ENCODE measurements around the gene SLC24A1. TPM values are rescaled to one million over a fixed set of nuclear protein-coding genes. Genes with fewer than 3 reads are reported as not detected.

SLC24A1 gene
- total and polyA plus RNA-seq, 7 experiments from 2014 or later, result 1.9 to 5.6 (median 4.5) TPM

- no peak overlapping the region for H3K4me3 Mint-ChIP-seq
- Histone ChIP-seq H3K4me3 (ENCODE audit: low read length) (no peak overlapping the region), H3K9me3 (ENCODE audit: control insufficient read depth in 2 of 3, low read length in 3 of 3) (no peaks in the 10 kb centered on the region), H3K36me3 (ENCODE audit: control insufficient read depth in 2 of 3, insufficient read depth in 3 of 3, low read length in 3 of 3) (peaks cover 0 to 29% (median 6%) of the 10 kb centered on the region in 3 experiments), H3K4me1 (ENCODE audit: control insufficient read depth in 2 of 2, insufficient read depth in 2 of 2, low read length in 2 of 2) (no peaks in the 10 kb centered on the region), H3K27me3 (ENCODE audit: control insufficient read depth in 2 of 2, insufficient read depth in 2 of 2, low read length in 2 of 2) (no peaks in the 10 kb centered on the region), H3K27ac (ENCODE audit: low read depth, low read length) (no peak overlapping the region)
- H3K27me3 Mint-ChIP-seq, result no peaks in the 10 kb centered on the region
- peak overlapping the region in 4 of 9 donors; percentile 21 to 74 (median 50) for H3K27ac Mint-ChIP-seq
- H3K36me3 Mint-ChIP-seq, result peaks cover 0 to 34% (median 9%) of the 10 kb centered on the region in 5 donors
- ChIA-PET POLR2A (no interaction called here), CTCF (interaction anchor here (0.6 kb wide), 1 partner anchor 213 kb away, joined by 3 read pairs; no protein-coding TSS in a partner anchor)
- DNase-seq (no peak), ATAC-seq (no peak)
- H3K9me3 Mint-ChIP-seq, result peaks cover 0 to 2% (median 0%) of the 10 kb centered on the region in 11 donors
- peaks cover 0 to 6% (median 0%) of the 10 kb centered on the region in 7 donors for H3K4me1 Mint-ChIP-seq
- intact Hi-C loops (cut with micrococcal nuclease), result no loop called here
Measured at GRCh38 chr15:65653341-65653740, 31.6 kb downstream of the SLC24A1 start.

- Mint-ChIP-seq H3K4me3 (no peak overlapping the region), H3K9me3 (peaks cover 0 to 2% (median 0%) of the 10 kb centered on the region in 11 donors), H3K4me1 (peaks cover 0 to 6% (median 0%) of the 10 kb centered on the region in 7 donors), H3K27me3 (no peaks in the 10 kb centered on the region), H3K27ac (peak overlapping the region in 5 of 9 donors; percentile 2 to 34 (median 5)), H3K36me3 (peaks cover 3 to 38% (median 9%) of the 10 kb centered on the region in 5 donors)
- Histone ChIP-seq H3K27ac (ENCODE audit: low read depth, low read length) (no peak overlapping the region), H3K27me3 (ENCODE audit: control insufficient read depth in 2 of 2, insufficient read depth in 2 of 2, low read length in 2 of 2) (no peaks in the 10 kb centered on the region), H3K36me3 (ENCODE audit: control insufficient read depth in 2 of 3, insufficient read depth in 3 of 3, low read length in 3 of 3) (peaks cover 0 to 29% (median 6%) of the 10 kb centered on the region in 3 experiments), H3K4me3 (ENCODE audit: low read length) (no peak overlapping the region), H3K4me1 (ENCODE audit: control insufficient read depth in 2 of 2, insufficient read depth in 2 of 2, low read length in 2 of 2) (no peaks in the 10 kb centered on the region), H3K9me3 (ENCODE audit: control insufficient read depth in 2 of 3, low read length in 3 of 3) (no peaks in the 10 kb centered on the region)
- ChIA-PET POLR2A (no interaction called here), CTCF (interaction anchor here (0.6 kb wide), 1 partner anchor 212 kb away, joined by 3 read pairs; no protein-coding TSS in a partner anchor)
- DNase-seq (no peak), ATAC-seq (no peak)
- intact Hi-C loops (cut with micrococcal nuclease), result no loop called here
Measured at GRCh38 chr15:65653801-65654521, 32.2 kb downstream of the SLC24A1 start.

DNA sequence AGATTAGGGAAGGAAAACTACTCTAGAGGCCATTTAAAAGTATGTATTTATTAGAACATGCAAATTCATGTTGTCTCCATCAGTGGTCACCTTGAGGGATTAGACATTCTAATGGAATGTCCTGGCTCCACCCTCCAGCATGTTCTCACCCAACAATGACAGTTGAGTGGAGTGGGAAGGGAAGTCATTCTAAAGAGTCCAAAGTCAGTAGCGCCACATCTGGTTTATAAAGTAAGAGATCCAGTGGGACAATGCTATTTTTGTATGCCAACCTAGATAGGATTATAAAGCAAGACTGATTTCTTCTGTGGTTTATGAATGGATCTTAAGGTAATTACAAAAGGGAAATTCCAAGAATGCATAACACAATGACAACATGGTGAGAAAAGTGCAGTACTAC lies 33.3 kb downstream of the SLC24A1 start:
- DNase-seq (no peak), ATAC-seq (no peak)
- Histone ChIP-seq H3K27me3 (ENCODE audit: control insufficient read depth in 2 of 2, insufficient read depth in 2 of 2, low read length in 2 of 2) (no peaks in the 10 kb centered on the region), H3K27ac (ENCODE audit: low read depth, low read length) (no peak overlapping the region), H3K36me3 (ENCODE audit: control insufficient read depth in 2 of 3, insufficient read depth in 3 of 3, low read length in 3 of 3) (peaks cover 0 to 29% (median 11%) of the 10 kb centered on the region in 3 experiments), H3K9me3 (ENCODE audit: control insufficient read depth in 2 of 3, low read length in 3 of 3) (no peaks in the 10 kb centered on the region), H3K4me3 (ENCODE audit: low read length) (no peak overlapping the region), H3K4me1 (ENCODE audit: control insufficient read depth in 2 of 2, insufficient read depth in 2 of 2, low read length in 2 of 2) (no peaks in the 10 kb centered on the region)
- ChIA-PET CTCF (interaction anchor here (1.4 kb wide), 1 partner anchor 16 kb away, joined by 4 read pairs; no protein-coding TSS in a partner anchor), POLR2A (no interaction called here)
- Mint-ChIP-seq H3K4me3 (no peak overlapping the region), H3K36me3 (peaks cover 3 to 40% (median 9%) of the 10 kb centered on the region in 5 donors), H3K9me3 (peaks cover 0 to 2% (median 0%) of the 10 kb centered on the region in 11 donors), H3K27me3 (no peaks in the 10 kb centered on the region), H3K4me1 (peaks cover 0 to 6% (median 0%) of the 10 kb centered on the region in 7 donors), H3K27ac (peak overlapping the region in 3 of 9 donors; percentile 15 to 60 (median 60))
- intact Hi-C loops (cut with micrococcal nuclease), result no loop called here

GRCh38 chr15:65655457-65655856 lies 33.7 kb downstream of the SLC24A1 start:
- ChIA-PET CTCF (interaction anchor here (1.4 kb wide), 1 partner anchor 17 kb away, joined by 4 read pairs; no protein-coding TSS in a partner anchor), POLR2A (no interaction called here)
- Mint-ChIP-seq H3K9me3 (no peaks in the 10 kb centered on the region), H3K4me1 (peaks cover 0 to 2% (median 0%) of the 10 kb centered on the region in 7 donors), H3K36me3 (peaks cover 3 to 40% (median 9%) of the 10 kb centered on the region in 5 donors), H3K4me3 (no peak overlapping the region), H3K27me3 (no peaks in the 10 kb centered on the region), H3K27ac (peak overlapping the region in 1 of 9 donors; percentile 46)
- no peak overlapping the region for H3K4me3 ChIP-seq (ENCODE audit: low read length)
- no peaks in the 10 kb centered on the region for H3K9me3 ChIP-seq (ENCODE audit: control insufficient read depth in 2 of 3, low read length in 3 of 3)
- peaks cover 0 to 26% (median 13%) of the 10 kb centered on the region in 3 experiments for H3K36me3 ChIP-seq (ENCODE audit: control insufficient read depth in 2 of 3, insufficient read depth in 3 of 3, low read length in 3 of 3)
- no peak overlapping the region for H3K27ac ChIP-seq (ENCODE audit: low read depth, low read length)
- H3K4me1 ChIP-seq (ENCODE audit: control insufficient read depth in 2 of 2, insufficient read depth in 2 of 2, low read length in 2 of 2), result no peaks in the 10 kb centered on the region
- intact Hi-C loops (cut with micrococcal nuclease), result no loop called here
- DNase-seq, result no peak
- H3K27me3 ChIP-seq (ENCODE audit: control insufficient read depth in 2 of 2, insufficient read depth in 2 of 2, low read length in 2 of 2), result no peaks in the 10 kb centered on the region
- ATAC-seq, result no peak

- no peaks in the 10 kb centered on the region for H3K4me1 Mint-ChIP-seq
- intact Hi-C loops (cut with micrococcal nuclease), result no loop called here
- Histone ChIP-seq H3K27me3 (ENCODE audit: control insufficient read depth in 2 of 2, insufficient read depth in 2 of 2, low read length in 2 of 2) (no peaks in the 10 kb centered on the region), H3K36me3 (ENCODE audit: control insufficient read depth in 2 of 3, insufficient read depth in 3 of 3, low read length in 3 of 3) (peaks cover 0 to 38% (median 15%) of the 10 kb centered on the region in 3 experiments), H3K4me3 (ENCODE audit: low read length) (no peak overlapping the region), H3K27ac (ENCODE audit: low read depth, low read length) (no peak overlapping the region), H3K9me3 (ENCODE audit: control insufficient read depth in 2 of 3, low read length in 3 of 3) (no peaks in the 10 kb centered on the region), H3K4me1 (ENCODE audit: control insufficient read depth in 2 of 2, insufficient read depth in 2 of 2, low read length in 2 of 2) (no peaks in the 10 kb centered on the region)
- H3K4me3 Mint-ChIP-seq, result no peak overlapping the region
- no peaks in the 10 kb centered on the region for H3K27me3 Mint-ChIP-seq
- ChIA-PET CTCF (interaction anchor here (0.8 to 1.2 kb wide), 3 partner anchors 22 to 1887 kb away, joined by 3 to 4 read pairs (median 3); partner anchors contain the start of gene INTS14), POLR2A (no interaction called here)
- no peaks in the 10 kb centered on the region for H3K9me3 Mint-ChIP-seq
- ATAC-seq, result no peak
- H3K27ac Mint-ChIP-seq, result peak overlapping the region in 1 of 9 donors; percentile 28
- peaks cover 0 to 37% (median 5%) of the 10 kb centered on the region in 5 donors for H3K36me3 Mint-ChIP-seq
- DNase-seq, result no peak
Measured at GRCh38 chr15:65659502-65660052, 37.8 kb downstream of the SLC24A1 start.

DNA sequence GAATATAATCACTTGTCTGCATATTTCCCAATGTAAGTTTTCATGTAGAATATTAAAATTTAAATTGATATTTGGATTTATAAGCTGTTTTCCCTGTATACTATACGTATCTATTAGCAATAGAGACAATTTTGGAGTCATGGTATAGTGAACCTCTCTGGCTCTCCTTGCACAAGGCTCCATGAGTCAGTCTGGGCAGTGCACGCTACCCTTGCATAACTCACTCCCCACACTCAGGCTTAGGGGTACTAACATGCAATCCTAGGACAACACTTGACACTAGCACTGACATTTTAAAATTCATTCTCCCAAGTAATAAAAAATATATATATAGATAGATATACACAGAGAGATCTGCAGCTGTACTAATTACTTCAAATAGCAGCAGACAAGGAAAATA lies 39.2 kb downstream of the SLC24A1 start:
- Histone ChIP-seq H3K27ac (ENCODE audit: low read depth, low read length) (no peak overlapping the region), H3K27me3 (ENCODE audit: control insufficient read depth in 2 of 2, insufficient read depth in 2 of 2, low read length in 2 of 2) (no peaks in the 10 kb centered on the region), H3K4me1 (ENCODE audit: control insufficient read depth in 2 of 2, insufficient read depth in 2 of 2, low read length in 2 of 2) (no peaks in the 10 kb centered on the region), H3K36me3 (ENCODE audit: control insufficient read depth in 2 of 3, insufficient read depth in 3 of 3, low read length in 3 of 3) (peaks cover 0 to 44% (median 25%) of the 10 kb centered on the region in 3 experiments), H3K4me3 (ENCODE audit: low read length) (no peak overlapping the region), H3K9me3 (ENCODE audit: control insufficient read depth in 2 of 3, low read length in 3 of 3) (no peaks in the 10 kb centered on the region)
- ChIA-PET POLR2A (no interaction called here), CTCF (no interaction called here)
- Mint-ChIP-seq H3K4me3 (no peak overlapping the region), H3K27ac (no peak overlapping the region), H3K4me1 (no peaks in the 10 kb centered on the region), H3K9me3 (no peaks in the 10 kb centered on the region), H3K27me3 (no peaks in the 10 kb centered on the region), H3K36me3 (peaks cover 0 to 40% (median 7%) of the 10 kb centered on the region in 5 donors)
- intact Hi-C loops (cut with micrococcal nuclease), result no loop called here
- DNase-seq (no peak), ATAC-seq (no peak)
